Measurements from ENCODE around the gene CCDC188.

Gene CCDC188

DNA sequence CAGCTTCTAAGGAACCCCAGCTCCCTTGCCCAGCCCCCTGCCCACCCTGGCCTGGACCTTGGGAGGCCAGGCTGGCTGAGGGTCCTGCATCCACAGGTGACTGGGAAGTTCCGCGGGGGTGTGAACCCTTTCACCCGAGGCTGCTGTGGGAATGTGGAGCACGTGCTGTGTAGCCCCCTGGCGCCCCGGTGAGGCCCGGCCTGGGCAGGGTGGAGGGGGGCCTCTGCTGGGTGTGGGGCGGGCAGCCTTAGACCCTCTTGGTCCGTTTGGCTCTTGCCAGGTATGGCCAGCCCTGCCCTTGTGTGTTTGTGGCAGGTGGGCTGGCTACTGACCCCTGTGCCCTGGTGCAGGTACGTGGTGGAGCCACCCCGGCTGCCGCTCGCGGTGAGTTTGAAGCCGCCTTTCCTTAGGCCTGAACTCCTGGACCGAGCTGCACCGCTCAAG, 10.3 kb downstream of the CCDC188 start:
- Histone ChIP-seq H3K27me3 (ENCODE audit: insufficient read depth, poor library complexity, severe bottlenecking) (no peaks in the 10 kb centered on the region), H3K4me3 (replicated peaks; ENCODE audit: insufficient read depth, low read length) (no peak overlapping the region), H3K27ac (replicated peaks) (no peak overlapping the region)
- no peak for DNase-seq (ENCODE audit: low read depth in 1 of 2, low spot score in 1 of 2)
- TF ChIP-seq POLR2AphosphoS5 (IDR thresholded peaks at IDR 0.05; ENCODE audit: low read depth) (no peak), SPI1 (IDR thresholded peaks at IDR 0.05; ENCODE audit: borderline replicate concordance, low read depth) (no peak), GABPA (IDR thresholded peaks at IDR 0.05; ENCODE audit: low read depth) (no peak), REST (IDR thresholded peaks at IDR 0.05; ENCODE audit: insufficient replicate concordance, low read depth) (no peak)
- TF ChIP-seq, protein P1, sequence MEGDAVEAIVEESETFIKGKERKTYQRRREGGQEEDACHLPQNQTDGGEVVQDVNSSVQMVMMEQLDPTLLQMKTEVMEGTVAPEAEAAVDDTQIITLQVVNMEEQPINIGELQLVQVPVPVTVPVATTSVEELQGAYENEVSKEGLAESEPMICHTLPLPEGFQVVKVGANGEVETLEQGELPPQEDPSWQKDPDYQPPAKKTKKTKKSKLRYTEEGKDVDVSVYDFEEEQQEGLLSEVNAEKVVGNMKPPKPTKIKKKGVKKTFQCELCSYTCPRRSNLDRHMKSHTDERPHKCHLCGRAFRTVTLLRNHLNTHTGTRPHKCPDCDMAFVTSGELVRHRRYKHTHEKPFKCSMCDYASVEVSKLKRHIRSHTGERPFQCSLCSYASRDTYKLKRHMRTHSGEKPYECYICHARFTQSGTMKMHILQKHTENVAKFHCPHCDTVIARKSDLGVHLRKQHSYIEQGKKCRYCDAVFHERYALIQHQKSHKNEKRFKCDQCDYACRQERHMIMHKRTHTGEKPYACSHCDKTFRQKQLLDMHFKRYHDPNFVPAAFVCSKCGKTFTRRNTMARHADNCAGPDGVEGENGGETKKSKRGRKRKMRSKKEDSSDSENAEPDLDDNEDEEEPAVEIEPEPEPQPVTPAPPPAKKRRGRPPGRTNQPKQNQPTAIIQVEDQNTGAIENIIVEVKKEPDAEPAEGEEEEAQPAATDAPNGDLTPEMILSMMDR (IDR thresholded peaks at IDR 0.05; ENCODE audit: insufficient read depth, low read length), result no peak

DNA sequence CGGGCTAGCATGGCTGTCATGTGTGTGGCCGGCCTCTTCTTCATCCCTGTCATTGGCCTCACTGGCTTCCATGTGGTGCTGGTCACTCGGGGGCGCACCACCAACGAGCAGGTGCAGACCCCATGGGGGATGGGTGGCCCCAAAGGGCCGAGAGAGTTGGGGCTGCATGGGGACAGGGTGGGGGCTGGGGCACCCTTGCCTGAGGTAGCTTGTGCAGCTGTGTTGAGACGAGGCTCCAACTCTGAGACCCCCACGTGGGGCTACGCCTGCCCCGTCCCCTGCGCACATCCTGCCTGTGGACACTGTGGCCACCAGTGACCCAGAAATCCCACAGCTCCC, 10.8 kb downstream of the CCDC188 start:
- TF ChIP-seq, protein P1 (IDR thresholded peaks at IDR 0.05; ENCODE audit: insufficient read depth, low read length), result no peak
- no peak for TF ChIP-seq POLR2AphosphoS5 (IDR thresholded peaks at IDR 0.05; ENCODE audit: low read depth)
- TF ChIP-seq SPI1 (IDR thresholded peaks at IDR 0.05; ENCODE audit: borderline replicate concordance, low read depth), result no peak
- TF ChIP-seq GABPA (IDR thresholded peaks at IDR 0.05; ENCODE audit: low read depth), result no peak
- no peak for TF ChIP-seq REST (IDR thresholded peaks at IDR 0.05; ENCODE audit: insufficient replicate concordance, low read depth)
- H3K27me3 ChIP-seq (ENCODE audit: insufficient read depth, poor library complexity, severe bottlenecking), result no peaks in the 10 kb centered on the region
- no peak overlapping the region for H3K27ac ChIP-seq (replicated peaks)
- H3K4me3 ChIP-seq (replicated peaks; ENCODE audit: insufficient read depth, low read length), result no peak overlapping the region
- DNase-seq (ENCODE audit: low read depth in 1 of 2, low spot score in 1 of 2), result no peak

- Histone ChIP-seq H3K27me3 (ENCODE audit: insufficient read depth, poor library complexity, severe bottlenecking) (no peaks in the 10 kb centered on the region), H3K27ac (replicated peaks) (no peak overlapping the region), H3K4me3 (replicated peaks; ENCODE audit: insufficient read depth, low read length) (no peak overlapping the region)
- DNase-seq (ENCODE audit: low read depth in 1 of 2, low spot score in 1 of 2), result no peak
- no peak for TF ChIP-seq REST (IDR thresholded peaks at IDR 0.05; ENCODE audit: insufficient replicate concordance, low read depth)
These were observed 11.3 kb downstream of the CCDC188 start for GRCh38 chr22:20139391-20140106.
